IMR-90 (cell line): ENCODE measurements around the gene SPARC. TPM values are rescaled to one million over a fixed set of nuclear protein-coding genes. Genes with fewer than 3 reads are reported as not detected.

ENCODE experiments used
- ATAC-seq: fragments of 200-7000 bp; cut with Tn5 transposase; 2 replicates; pipeline ENCODE4 v1.9.1; 2020; ENCODE audit warnings: low read depth, mild to moderate bottlenecking, moderate library complexity
- BruUV-seq: library from RNA; stranded (reverse); fragments of 400-500 nt; replicated peaks from 2 replicates; lab custom pipeline; 2021; lab: Mats Ljungman, UMichigan
- CTCF ChIA-PET: fragments of 300-600 bp; formaldehyde crosslinking; extraction: SDS; loops from one replicate; lab custom pipeline; 2021; ENCODE audit warnings: antibody characterized with exemption; lab: Yijun Ruan, JAX
- POLR2A ChIA-PET: fragments of 300-600 bp; sonication (Branson Sonifier 250); formaldehyde crosslinking; loops from one replicate; lab custom pipeline; 2022; ENCODE audit warnings: antibody characterized with exemption; ENCODE audit not compliant: unreplicated experiment; lab: Charles Lee
- DNase-seq: peaks from one replicate; pipeline ENCODE4 v3.0.0; 2013
- H2AFZ ChIP-seq: replicated peaks from 2 replicates; pipeline ENCODE3; 2013; ENCODE audit warnings: low read length, mild to moderate bottlenecking; ENCODE audit not compliant: poor library complexity
- H2AK5ac ChIP-seq: 2 replicates; pipeline ENCODE4 v1.6.1; 2013; ENCODE audit warnings: low read depth, low read length, inconsistent platforms
- H2AK9ac ChIP-seq: replicated peaks from 2 replicates; pipeline ENCODE3; 2013; ENCODE audit warnings: mild to moderate bottlenecking, low read depth, low read length, moderate library complexity; ENCODE audit not compliant: poor library complexity
- H2BK120ac ChIP-seq: 2 replicates; pipeline ENCODE4 v1.6.1; 2013; ENCODE audit warnings: low read depth, low read length, inconsistent platforms
- H2BK15ac ChIP-seq: 3 replicates; pipeline ENCODE4 v1.6.1; 2013; ENCODE audit warnings: low read depth, low read length, inconsistent platforms
- H2BK20ac ChIP-seq: 2 replicates; pipeline ENCODE4 v1.6.1; 2013; ENCODE audit warnings: low read depth, mild to moderate bottlenecking, inconsistent platforms, low read length, moderate library complexity
- H2BK5ac ChIP-seq: 2 replicates; pipeline ENCODE4 v1.6.1; 2013; ENCODE audit warnings: mild to moderate bottlenecking, low read depth, low read length, inconsistent platforms; ENCODE audit not compliant: poor library complexity, severe bottlenecking
- H3K14ac ChIP-seq: replicated peaks from 2 replicates; pipeline ENCODE4 v1.6.1; 2013; ENCODE audit warnings: low read depth, low read length, inconsistent platforms
- H3K18ac ChIP-seq: 2 replicates; pipeline ENCODE4 v1.6.1; 2013; ENCODE audit warnings: low read depth, low read length, control low read depth
- H3K23ac ChIP-seq: 2 replicates; pipeline ENCODE4 v1.6.1; 2013; ENCODE audit warnings: low read depth, low read length, inconsistent platforms
- H3K27ac ChIP-seq: 2 replicates; pipeline ENCODE4 v1.5.1; 2013; ENCODE audit warnings: mild to moderate bottlenecking, control low read depth, low read length; ENCODE audit not compliant: insufficient read depth
- H3K27me3 ChIP-seq: 2 replicates; pipeline ENCODE4 v1.6.1; 2013; ENCODE audit warnings: low read length; ENCODE audit not compliant: control insufficient read depth, insufficient read depth
- H3K36me3 ChIP-seq: 2 replicates; pipeline ENCODE4 v1.6.1; 2013; ENCODE audit warnings: low read length, mixed read lengths; ENCODE audit not compliant: control insufficient read depth, insufficient read depth
- H3K4ac ChIP-seq: 2 replicates; pipeline ENCODE4 v1.6.1; 2013; ENCODE audit warnings: low read depth, low read length, inconsistent platforms
- H3K4me1 ChIP-seq: 2 replicates; pipeline ENCODE4 v1.6.1; 2013; ENCODE audit warnings: low read length, mixed read lengths; ENCODE audit not compliant: control insufficient read depth, insufficient read depth
- H3K4me2 ChIP-seq: 2 replicates; pipeline ENCODE4 v1.6.1; 2013; ENCODE audit warnings: low read depth, mild to moderate bottlenecking, control low read depth, low read length, moderate library complexity
- H3K4me3 ChIP-seq: 2 replicates; pipeline ENCODE4 v1.5.1; 2013; ENCODE audit warnings: low read depth, mild to moderate bottlenecking, control low read depth, low read length, moderate library complexity; ENCODE audit not compliant: insufficient read depth
- H3K56ac ChIP-seq: 2 replicates; pipeline ENCODE4 v1.6.1; 2013; ENCODE audit warnings: low read length, inconsistent platforms; ENCODE audit not compliant: insufficient read depth; ENCODE audit errors: extremely low read depth
- H3K79me1 ChIP-seq, 2 experiments: 2 replicates each; pipeline ENCODE4 v1.6.1; 2013; ENCODE audit warnings: low read length in 2 of 2, inconsistent platforms in 1 of 2, low read depth in 1 of 2
- H3K9ac ChIP-seq: 2 replicates; pipeline ENCODE4 v1.6.1; 2013; ENCODE audit warnings: low read depth, low read length, control low read depth
- H3K9me1 ChIP-seq: 2 replicates; pipeline ENCODE4 v1.6.1; 2013; ENCODE audit warnings: low read length, inconsistent platforms; ENCODE audit not compliant: insufficient read depth
- H3K9me3 ChIP-seq: 2 replicates; pipeline ENCODE4 v1.6.1; 2013; ENCODE audit warnings: low read length; ENCODE audit not compliant: control insufficient read depth, insufficient read depth
- H4K20me1 ChIP-seq: 2 replicates; pipeline ENCODE4 v1.6.1; 2013; ENCODE audit warnings: low read length, inconsistent platforms; ENCODE audit not compliant: insufficient read depth
- H4K5ac ChIP-seq: 2 replicates; pipeline ENCODE4 v1.6.1; 2013; ENCODE audit warnings: mild to moderate bottlenecking, low read depth, low read length, control low read depth
- H4K8ac ChIP-seq, 2 experiments: 2 replicates each; pipeline ENCODE4 v1.6.1; 2013; ENCODE audit warnings: low read depth in 2 of 2, low read length in 2 of 2, control low read depth in 1 of 2, inconsistent platforms in 1 of 2
- H4K91ac ChIP-seq: 2 replicates; pipeline ENCODE4 v1.6.1; 2013; ENCODE audit warnings: low read depth, low read length, inconsistent platforms; ENCODE audit not compliant: insufficient read depth
- BHLHE40 ChIP-seq: fragments of 150-350 bp; IDR thresholded peaks from 2 replicates; pipeline ENCODE4 v1.6.1; 2016; ENCODE audit warnings: mild to moderate bottlenecking, low read depth, low read length
- CEBPB ChIP-seq: IDR thresholded peaks from 2 replicates; pipeline ENCODE4 v1.6.1; 2012; ENCODE audit warnings: low read depth, low read length, improper control_type of control experiment
- CHD1 ChIP-seq: IDR thresholded peaks from 2 replicates; pipeline ENCODE4 v1.6.1; 2012; ENCODE audit warnings: low read depth, low read length, improper control_type of control experiment
- CTCF ChIP-seq: conservative IDR thresholded peaks from 2 replicates; pipeline ENCODE4 v1.5.1; 2012; ENCODE audit warnings: mild to moderate bottlenecking, low read depth, low read length, improper control_type of control experiment
- ELK1 ChIP-seq: fragments of 150-350 bp; IDR thresholded peaks from 2 replicates; pipeline ENCODE4 v1.6.1; 2016; ENCODE audit warnings: low read depth, mild to moderate bottlenecking, low read length, moderate library complexity, borderline replicate concordance
- FOS ChIP-seq: fragments of 150-350 bp; IDR thresholded peaks from 2 replicates; pipeline ENCODE4 v1.6.1; 2016; ENCODE audit warnings: low read depth, low read length
- MAFK ChIP-seq: IDR thresholded peaks from 2 replicates; pipeline ENCODE4 v1.6.1; 2012; ENCODE audit warnings: low read depth, low read length, improper control_type of control experiment
- MAZ ChIP-seq: IDR thresholded peaks from 2 replicates; pipeline ENCODE4 v1.6.1; 2012; ENCODE audit warnings: low read depth, mild to moderate bottlenecking, low read length, improper control_type of control experiment, moderate library complexity, borderline replicate concordance
- MXI1 ChIP-seq: IDR thresholded peaks from 2 replicates; pipeline ENCODE4 v1.6.1; 2012; ENCODE audit warnings: low read depth, mild to moderate bottlenecking, low read length, moderate library complexity, borderline replicate concordance
- NFE2L2 ChIP-seq: fragments of 150-350 bp; IDR thresholded peaks from 2 replicates; pipeline ENCODE4 v1.6.1; 2016; ENCODE audit warnings: low read depth, mild to moderate bottlenecking, low read length
- POLR2A ChIP-seq: IDR thresholded peaks from 2 replicates; pipeline ENCODE4 v1.6.1; 2012; ENCODE audit warnings: mild to moderate bottlenecking, low read depth, low read length
- RAD21 ChIP-seq: IDR thresholded peaks from 2 replicates; pipeline ENCODE4 v1.6.1; 2012; ENCODE audit warnings: low read length, improper control_type of control experiment
- RCOR1 ChIP-seq: IDR thresholded peaks from 2 replicates; pipeline ENCODE4 v1.6.1; 2012; ENCODE audit warnings: mild to moderate bottlenecking, low read length, improper control_type of control experiment; ENCODE audit not compliant: insufficient replicate concordance
- RFX5 ChIP-seq: IDR thresholded peaks from 2 replicates; pipeline ENCODE4 v1.8.0; 2012; ENCODE audit warnings: low read depth, mild to moderate bottlenecking, low read length, moderate library complexity
- SMC3 ChIP-seq: fragments of 150-350 bp; IDR thresholded peaks from 2 replicates; pipeline ENCODE4 v1.6.1; 2016; ENCODE audit warnings: low read depth, mild to moderate bottlenecking, antibody characterized with exemption, low read length, moderate library complexity
- USF2 ChIP-seq: fragments of 150-350 bp; IDR thresholded peaks from 2 replicates; pipeline ENCODE4 v1.6.1; 2017; ENCODE audit warnings: mild to moderate bottlenecking, antibody characterized with exemption, low read length, low read depth
- WGBS, 2 experiments: methylation state at CpG; one replicate each; pipeline versions ENCODE4 v1.1.5 to v1.1.7; 2013; ENCODE audit warnings: missing lambda C conversion rate in 2 of 2; ENCODE audit not compliant: insufficient read length in 1 of 2; ENCODE audit errors: extremely low coverage in 2 of 2; 5-methylcytosine and 5-hydroxymethylcytosine counted together
- dilution Hi-C: fragments of 300-500 bp; cut with HindIII; formaldehyde crosslinking; loops from one replicate; pipeline ENCODE4 v1.14.3; 2018; ENCODE audit warnings: low sequenced_read_pairs; ENCODE audit not compliant: unreplicated experiment
- in situ Hi-C: fragments of 300-500 bp; cut with MboI; formaldehyde crosslinking; loops from 3 replicates; pipeline ENCODE4 v1.14.3; 2019; ENCODE audit warnings: low sequenced_read_pairs, inconsistent platforms, mixed read lengths
- intact Hi-C: fragments of 100-400 bp; cut with micrococcal nuclease; formaldehyde crosslinking; loops from 2 replicates; pipeline ENCODE4 v1.10.0; 2022
- polyA plus RNA-seq, 3 experiments: library from polyadenylated mRNA; depleted of rRNA; stranded (reverse); fragments of >200 nt; gene quantifications; 2 replicates each; pipeline ENCODE4 v1.2.3, GENCODE V29; 2012; ENCODE audit warnings: low replicate concordance in 1 of 3
- total RNA-seq: library from RNA; depleted of rRNA; stranded (reverse); fragments of >200 nt; gene quantifications from 2 replicates; pipeline ENCODE4 v1.2.3, GENCODE V29; 2012

The SPARC gene
- total and polyA plus RNA-seq, 2 of the 4 experiments (the other 2 are of a cell fraction), result 1,186 to 4,692 TPM

- POLR2A ChIA-PET, result no interaction called here
- dilution Hi-C loops, result no loop called here
- in situ Hi-C loops, result no loop called here
These were observed 69.3 kb downstream of the SPARC start for GRCh38 chr5:151617383-151617840.

More at GRCh38 chr5:151617383-151617840, 69.3 kb downstream of the SPARC start:
- no peak overlapping the region for H2BK20ac ChIP-seq
- CTCF ChIA-PET, result no interaction called here
- WGBS, 2 experiments, result no CpG with 5 or more reads among the region's 6 CpGs
- H3K27ac ChIP-seq, result no peak overlapping the region
- no peak overlapping the region for H2BK120ac ChIP-seq
- H4K91ac ChIP-seq, result no peak overlapping the region
- intact Hi-C loops, result no loop called here
- H2BK5ac ChIP-seq, result no peak overlapping the region
- H3K4me3 ChIP-seq, result no peak overlapping the region
- H4K5ac ChIP-seq, result no peak overlapping the region
- no peak overlapping the region for H2BK15ac ChIP-seq
- H3K9me3 ChIP-seq, result 0 out of 2 replicates have a peak, but pooled peaks cover 1% of the 10 kb centered on the region
- no peaks in the 10 kb centered on the region for H4K20me1 ChIP-seq
- no peak overlapping the region for H3K14ac ChIP-seq
- no peak overlapping the region for H2AK5ac ChIP-seq
- H2AFZ ChIP-seq, result no peak overlapping the region
- ATAC-seq, result no peak
- H3K79me1 ChIP-seq, result no peaks in the 10 kb centered on the region
- H3K4me2 ChIP-seq, result no peak overlapping the region
- no peak for DNase-seq
- no peak overlapping the region for H2AK9ac ChIP-seq
- no peak overlapping the region for H4K8ac ChIP-seq
- H3K9me1 ChIP-seq, result no peaks in the 10 kb centered on the region
- no peak overlapping the region for H3K4ac ChIP-seq
- no peaks in the 10 kb centered on the region for H3K36me3 ChIP-seq
- H3K4me1 ChIP-seq, result no peaks in the 10 kb centered on the region
- no peak overlapping the region for H3K18ac ChIP-seq
- no peak overlapping the region for H3K23ac ChIP-seq
- BruUV-seq, result no TSS peak
- no peak overlapping the region for H3K56ac ChIP-seq
- no peak overlapping the region for H3K9ac ChIP-seq
- peaks cover 29% of the 10 kb centered on the region for H3K27me3 ChIP-seq
- TF ChIP-seq MXI1 (no peak), CEBPB (no peak), CTCF (no peak), RCOR1 (no peak), MAFK (no peak), CHD1 (no peak), NFE2L2 (no peak), BHLHE40 (no peak), RAD21 (no peak), FOS (no peak), SMC3 (no peak), ELK1 (no peak), RFX5 (no peak), MAZ (no peak), POLR2A (no peak), USF2 (no peak)
